Prostate gland (tissue), 2 donors: ENCODE data around the gene OR1L6.

Experiments used
- POLR2A ChIP-seq: fragments of 450-650 bp; IDR thresholded peaks from one replicate; pipeline ENCODE4 v1.6.1; 2016; ENCODE audit warnings: antibody characterized with exemption, mild to moderate bottlenecking
- POLR2AphosphoS5 ChIP-seq: sonication (generic); formaldehyde crosslinking; IDR thresholded peaks from one replicate; pipeline ENCODE4 v1.6.1; 2017; ENCODE audit warnings: antibody characterized with exemption
- TF ChIP-seq, protein P1 (sequence below), 4 experiments: fragments of 200-600 bp in 2 of 4; fragments of 450-650 bp in 2 of 4; sonication (generic) in 2 of 4; IDR thresholded peaks; 1 replicate in 3 of 4; 2 replicates in 1 of 4; pipeline ENCODE4 v1.5.1; 2016 to 2019; ENCODE audit warnings: antibody characterized with exemption in 4 of 4, mild to moderate bottlenecking in 2 of 4, moderate library complexity in 2 of 4

DNA sequence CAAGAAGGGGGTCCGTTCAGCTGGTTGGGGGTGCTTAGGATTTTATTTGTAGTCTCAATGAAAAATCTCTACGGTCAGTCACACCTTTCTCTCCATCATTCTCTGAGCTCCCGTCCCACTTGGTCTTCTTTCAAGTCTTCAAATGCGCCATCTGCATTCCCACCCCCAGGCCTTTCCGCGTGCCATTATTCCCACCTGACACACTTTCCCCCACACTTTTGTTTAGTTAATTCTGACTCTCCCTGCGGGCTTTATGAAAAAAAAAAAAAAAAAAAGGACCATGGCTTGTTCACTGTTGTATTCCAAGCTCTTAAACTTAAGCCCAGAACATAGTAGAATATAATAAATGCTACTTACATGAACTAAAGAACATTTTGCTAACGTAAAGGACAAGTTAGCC is 34.9 kb downstream of the OR1L6 start:
- TF ChIP-seq, protein P1, sequence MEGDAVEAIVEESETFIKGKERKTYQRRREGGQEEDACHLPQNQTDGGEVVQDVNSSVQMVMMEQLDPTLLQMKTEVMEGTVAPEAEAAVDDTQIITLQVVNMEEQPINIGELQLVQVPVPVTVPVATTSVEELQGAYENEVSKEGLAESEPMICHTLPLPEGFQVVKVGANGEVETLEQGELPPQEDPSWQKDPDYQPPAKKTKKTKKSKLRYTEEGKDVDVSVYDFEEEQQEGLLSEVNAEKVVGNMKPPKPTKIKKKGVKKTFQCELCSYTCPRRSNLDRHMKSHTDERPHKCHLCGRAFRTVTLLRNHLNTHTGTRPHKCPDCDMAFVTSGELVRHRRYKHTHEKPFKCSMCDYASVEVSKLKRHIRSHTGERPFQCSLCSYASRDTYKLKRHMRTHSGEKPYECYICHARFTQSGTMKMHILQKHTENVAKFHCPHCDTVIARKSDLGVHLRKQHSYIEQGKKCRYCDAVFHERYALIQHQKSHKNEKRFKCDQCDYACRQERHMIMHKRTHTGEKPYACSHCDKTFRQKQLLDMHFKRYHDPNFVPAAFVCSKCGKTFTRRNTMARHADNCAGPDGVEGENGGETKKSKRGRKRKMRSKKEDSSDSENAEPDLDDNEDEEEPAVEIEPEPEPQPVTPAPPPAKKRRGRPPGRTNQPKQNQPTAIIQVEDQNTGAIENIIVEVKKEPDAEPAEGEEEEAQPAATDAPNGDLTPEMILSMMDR (IDR thresholded peaks at IDR 0.05), result no peak
- TF ChIP-seq POLR2A (no peak), POLR2AphosphoS5 (no peak)
